Endothelial cell (in vitro differentiated cells): Measurements from ENCODE around the gene ZNF576. TPM values are rescaled to one million over a fixed set of nuclear protein-coding genes. Genes with fewer than 3 reads are reported as not detected.
A peak's percentile ranks its signal among the peaks of the same experiment; 100 is the strongest.

Experiments used
- DNase-seq: peaks from one replicate; pipeline ENCODE4 v3.0.0; 2021; ENCODE audit warnings: low spot score
- H3K27ac Mint-ChIP-seq: one replicate; pipeline ENCODE4 v1.8.0; 2021; ENCODE audit warnings: mixed read lengths, inconsistent platforms; ENCODE audit not compliant: unreplicated experiment
- H3K27me3 Mint-ChIP-seq: one replicate; pipeline ENCODE4 v1.8.0; 2021; ENCODE audit warnings: mild to moderate bottlenecking, moderate library complexity, mixed read lengths, inconsistent platforms; ENCODE audit not compliant: unreplicated experiment
- H3K36me3 Mint-ChIP-seq: one replicate; pipeline ENCODE4 v1.8.0; 2021; ENCODE audit warnings: mild to moderate bottlenecking, low read depth, mixed read lengths, inconsistent platforms; ENCODE audit not compliant: unreplicated experiment
- H3K4me1 Mint-ChIP-seq: one replicate; pipeline ENCODE4 v1.8.0; 2021; ENCODE audit warnings: mild to moderate bottlenecking, mixed read lengths, inconsistent platforms; ENCODE audit not compliant: unreplicated experiment
- H3K4me3 Mint-ChIP-seq: one replicate; pipeline ENCODE4 v1.8.0; 2021; ENCODE audit warnings: mild to moderate bottlenecking, mixed read lengths, inconsistent platforms; ENCODE audit not compliant: unreplicated experiment
- H3K9me3 Mint-ChIP-seq: one replicate; pipeline ENCODE4 v1.8.0; 2021; ENCODE audit warnings: mixed read lengths, inconsistent platforms; ENCODE audit not compliant: unreplicated experiment
- CTCF ChIP-seq: fragments of 200-600 bp; sonication (generic); IDR thresholded peaks from one replicate; pipeline ENCODE4 v1.5.0; 2021; ENCODE audit warnings: antibody characterized with exemption; ENCODE audit not compliant: unreplicated experiment
- total RNA-seq: library from RNA; stranded (reverse); fragmentation: NEBNext Ultra II Directional; extraction: Animal tissue kit (Norgen Biotek cat#: 25700); gene quantifications from one replicate; pipeline ENCODE4 v1.2.1, GENCODE V29; 2021; ENCODE audit not compliant: unreplicated experiment

Gene ZNF576
- total RNA-seq, 1 donor from 2014 or later: 10.7 TPM

- TF ChIP-seq CTCF: no peak
- no peaks in the 10 kb centered on the region for H3K9me3 Mint-ChIP-seq
- no peak for DNase-seq
- no peak overlapping the region for H3K27ac Mint-ChIP-seq
- peaks cover 16% of the 10 kb centered on the region for H3K36me3 Mint-ChIP-seq
- peak overlapping the region; percentile 96 for H3K4me3 Mint-ChIP-seq
- H3K4me1 Mint-ChIP-seq: peaks cover 17% of the 10 kb centered on the region
- H3K27me3 Mint-ChIP-seq: peaks cover 25% of the 10 kb centered on the region
These were observed 42.0 kb downstream of the ZNF576 start for GRCh38 chr19:43638214-43638994.

- Mint-ChIP-seq H3K27me3 (peaks cover 25% of the 10 kb centered on the region), H3K4me1 (peaks cover 17% of the 10 kb centered on the region), H3K27ac (no peak overlapping the region), H3K9me3 (no peaks in the 10 kb centered on the region), H3K4me3 (peak overlapping the region; percentile 96), H3K36me3 (peaks cover 16% of the 10 kb centered on the region)
- DNase-seq: no peak
- TF ChIP-seq CTCF: no peak
These were observed 42.7 kb downstream of the ZNF576 start for GRCh38 chr19:43638995-43639518.

GRCh38 chr19:43639519-43640423, 43.4 kb downstream of the ZNF576 start, which contains the start of gene CADM4:
CADM4 (minus strand) TSS chr19:43639850; CDS start chr19:43639790, 60 bp downstream.
- peak within 1 kb of the TSS; percentile 36 for H3K27ac Mint-ChIP-seq
- H3K36me3 Mint-ChIP-seq: peaks cover 16% of the 10 kb centered on the region
- peak within 1 kb of the TSS; percentile 96 for H3K4me3 Mint-ChIP-seq
- no peak for TF ChIP-seq CTCF
- peaks cover 17% of the 10 kb centered on the region for H3K4me1 Mint-ChIP-seq
- H3K9me3 Mint-ChIP-seq: no peaks in the 10 kb centered on the region
- H3K27me3 Mint-ChIP-seq: peaks cover 25% of the 10 kb centered on the region
- DNase-seq: peak; percentile 55

GRCh38 chr19:43640424-43640757, 44.0 kb downstream of the ZNF576 start:
- Mint-ChIP-seq H3K4me1 (peaks cover 14% of the 10 kb centered on the region), H3K9me3 (no peaks in the 10 kb centered on the region), H3K36me3 (peaks cover 16% of the 10 kb centered on the region), H3K4me3 (peak overlapping the region; percentile 93), H3K27me3 (peaks cover 25% of the 10 kb centered on the region), H3K27ac (peak overlapping the region; percentile 36)
- TF ChIP-seq CTCF: no peak
- no peak for DNase-seq
